PC-3 (cell line): ENCODE results near the gene DGAT2. TPM values are rescaled to one million over a fixed set of nuclear protein-coding genes. Genes with fewer than 3 reads are reported as not detected.
"Not testable (repeated sequence)": the region's sequence is repeated elsewhere in the genome, so short reads cannot be mapped to it uniquely, and the experiment has no call there.

Source experiments
- ATAC-seq: fragments of 200-7000 bp; cut with Tn5 transposase; 2 replicates; pipeline ENCODE4 v1.9.1; 2020; ENCODE audit warnings: mild to moderate bottlenecking, moderate library complexity
- BruUV-seq: library from RNA; stranded (reverse); fragments of 400-500 nt; replicated peaks from 2 replicates; lab custom pipeline; 2021; lab: Mats Ljungman, UMichigan
- CTCF ChIA-PET: fragments of 300-600 bp; sonication (Branson Sonifier 250); formaldehyde crosslinking; loops from one replicate; lab custom pipeline; 2022; ENCODE audit warnings: antibody characterized with exemption; lab: Charles Lee
- POLR2A ChIA-PET: fragments of 300-600 bp; sonication (Branson Sonifier 250); formaldehyde crosslinking; loops from one replicate; lab custom pipeline; 2022; ENCODE audit warnings: antibody characterized with exemption; ENCODE audit not compliant: unreplicated experiment; lab: Charles Lee
- DNase-seq: peaks from one replicate; pipeline ENCODE4 v3.0.0-alpha.2; 2015
- H2AFZ ChIP-seq: fragments of 300-600 bp; sonication (generic); 2 replicates; pipeline ENCODE4 v1.6.0; 2016; ENCODE audit warnings: antibody characterized with exemption, low read length
- H3F3A ChIP-seq: fragments of 300-600 bp; sonication (generic); one replicate; pipeline ENCODE4 v1.6.0; 2017; ENCODE audit warnings: antibody characterized with exemption, low read length, control low read depth, mild to moderate bottlenecking; ENCODE audit not compliant: unreplicated experiment
- H3K27ac ChIP-seq: fragments of 300-600 bp; sonication (generic); 2 replicates; pipeline ENCODE4 v1.5.1; 2016; ENCODE audit warnings: mild to moderate bottlenecking, low read length
- H3K27me3 ChIP-seq: fragments of 300-600 bp; sonication (generic); 2 replicates; pipeline ENCODE4 v1.6.1; 2016; ENCODE audit warnings: low read length, mixed read lengths
- H3K36me3 ChIP-seq: fragments of 300-600 bp; sonication (generic); 2 replicates; pipeline ENCODE4 v1.6.1; 2016; ENCODE audit warnings: low read depth, mixed run types, low read length, mixed read lengths
- H3K4me1 ChIP-seq: fragments of 300-600 bp; sonication (generic); 2 replicates; pipeline ENCODE4 v1.5.1; 2016; ENCODE audit warnings: low read length; ENCODE audit not compliant: insufficient read depth
- H3K4me2 ChIP-seq: fragments of 300-600 bp; sonication (generic); 2 replicates; pipeline ENCODE4 v1.6.0; 2016; ENCODE audit warnings: low read length
- H3K4me3 ChIP-seq: fragments of 300-600 bp; sonication (generic); 2 replicates; pipeline ENCODE4 v1.5.1; 2016; ENCODE audit warnings: mild to moderate bottlenecking, low read length, mixed read lengths
- H3K79me2 ChIP-seq: fragments of 300-600 bp; sonication (generic); 2 replicates; pipeline ENCODE4 v1.6.1; 2017; ENCODE audit warnings: low read length, mixed read lengths
- H3K9ac ChIP-seq: fragments of 300-600 bp; sonication (generic); 2 replicates; pipeline ENCODE4 v1.6.0; 2016; ENCODE audit warnings: mild to moderate bottlenecking, low read length
- H3K9me2 ChIP-seq: fragments of 300-600 bp; sonication (generic); replicated peaks from 2 replicates; pipeline ENCODE4 v1.6.1; 2016; ENCODE audit warnings: mixed run types, low read length, mixed read lengths
- H3K9me3 ChIP-seq: fragments of 300-600 bp; sonication (generic); 2 replicates; pipeline ENCODE4 v1.6.1; 2016; ENCODE audit warnings: low read length, mixed read lengths
- H4K20me1 ChIP-seq: fragments of 300-600 bp; sonication (generic); 2 replicates; pipeline ENCODE4 v1.6.1; 2016; ENCODE audit warnings: low read length, mixed read lengths
- EZH2 ChIP-seq: fragments of 300-600 bp; sonication (generic); IDR thresholded peaks from one replicate; pipeline ENCODE4 v1.6.1; 2017; ENCODE audit warnings: antibody characterized with exemption, mild to moderate bottlenecking, low read length; ENCODE audit not compliant: unreplicated experiment
- EZH2phosphoT487 ChIP-seq: fragments of 300-600 bp; sonication (generic); IDR thresholded peaks from 2 replicates; pipeline ENCODE4 v1.6.1; 2018; ENCODE audit warnings: mild to moderate bottlenecking, antibody characterized with exemption, low read length, borderline replicate concordance
- intact Hi-C: fragments of 100-400 bp; cut with micrococcal nuclease; formaldehyde crosslinking; loops from 2 replicates; pipeline ENCODE4 v1.9.0; 2023
- total RNA-seq: library from RNA; depleted of rRNA; stranded (reverse); fragments of >200 nt; gene quantifications from 2 replicates; pipeline ENCODE4 v1.2.3, GENCODE V29; 2014
- TF ChIP-seq, protein P1 (sequence below): fragments of 300-600 bp; sonication (generic); conservative IDR thresholded peaks from 2 replicates; pipeline ENCODE4 v1.5.1; 2017; ENCODE audit warnings: antibody characterized with exemption, low read depth, mild to moderate bottlenecking, low read length

DGAT2 gene
- total RNA-seq, 1 experiment from 2014 or later: 14.3 TPM

GRCh38 chr11:75745807-75746206 lies 22.8 kb upstream of the DGAT2 start:
- TF ChIP-seq, protein P1, sequence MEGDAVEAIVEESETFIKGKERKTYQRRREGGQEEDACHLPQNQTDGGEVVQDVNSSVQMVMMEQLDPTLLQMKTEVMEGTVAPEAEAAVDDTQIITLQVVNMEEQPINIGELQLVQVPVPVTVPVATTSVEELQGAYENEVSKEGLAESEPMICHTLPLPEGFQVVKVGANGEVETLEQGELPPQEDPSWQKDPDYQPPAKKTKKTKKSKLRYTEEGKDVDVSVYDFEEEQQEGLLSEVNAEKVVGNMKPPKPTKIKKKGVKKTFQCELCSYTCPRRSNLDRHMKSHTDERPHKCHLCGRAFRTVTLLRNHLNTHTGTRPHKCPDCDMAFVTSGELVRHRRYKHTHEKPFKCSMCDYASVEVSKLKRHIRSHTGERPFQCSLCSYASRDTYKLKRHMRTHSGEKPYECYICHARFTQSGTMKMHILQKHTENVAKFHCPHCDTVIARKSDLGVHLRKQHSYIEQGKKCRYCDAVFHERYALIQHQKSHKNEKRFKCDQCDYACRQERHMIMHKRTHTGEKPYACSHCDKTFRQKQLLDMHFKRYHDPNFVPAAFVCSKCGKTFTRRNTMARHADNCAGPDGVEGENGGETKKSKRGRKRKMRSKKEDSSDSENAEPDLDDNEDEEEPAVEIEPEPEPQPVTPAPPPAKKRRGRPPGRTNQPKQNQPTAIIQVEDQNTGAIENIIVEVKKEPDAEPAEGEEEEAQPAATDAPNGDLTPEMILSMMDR: no peak
- TF ChIP-seq EZH2: no peak
- DNase-seq (no peak), ATAC-seq (no peak)
- Histone ChIP-seq H4K20me1 (no peaks in the 10 kb centered on the region), H3K4me3 (no peak overlapping the region), H3K9me2 (no peaks in the 10 kb centered on the region), H3K4me2 (no peak overlapping the region), H3K36me3 (no peaks in the 10 kb centered on the region), H3K27me3 (peaks cover 24% of the 10 kb centered on the region), H3K27ac (no peak overlapping the region), H3K4me1 (no peaks in the 10 kb centered on the region), H3K9ac (no peak overlapping the region), H2AFZ (no peak overlapping the region), H3K9me3 (no peaks in the 10 kb centered on the region), H3F3A (no peaks in the 10 kb centered on the region), H3K79me2 (no peaks in the 10 kb centered on the region)
- ChIA-PET POLR2A (no interaction called here), CTCF (no interaction called here)
- BruUV-seq: no TSS peak
- intact Hi-C loops: no loop called here

- BruUV-seq, intact Hi-C loops, H3K79me2 ChIP-seq, H3F3A ChIP-seq, H3K4me1 ChIP-seq, DNase-seq, ATAC-seq, H3K27ac ChIP-seq, H3K4me3 ChIP-seq, H3K9ac ChIP-seq, H2AFZ ChIP-seq, H3K9me2 ChIP-seq, H3K4me2 ChIP-seq, POLR2A ChIA-PET, H3K36me3 ChIP-seq, H3K9me3 ChIP-seq, CTCF ChIA-PET, H4K20me1 ChIP-seq: not testable (repeated sequence)
- H3K27me3 ChIP-seq: peaks cover 24% of the 10 kb centered on the region
These were observed 19.8 kb upstream of the DGAT2 start for GRCh38 chr11:75748729-75749273.

- CTCF ChIA-PET, ATAC-seq, POLR2A ChIA-PET, DNase-seq, H3K27ac ChIP-seq, H3K9ac ChIP-seq, H4K20me1 ChIP-seq, H3K27me3 ChIP-seq, H3F3A ChIP-seq, H3K9me3 ChIP-seq, BruUV-seq, H3K79me2 ChIP-seq, intact Hi-C loops, H3K4me1 ChIP-seq, H2AFZ ChIP-seq, H3K4me3 ChIP-seq, H3K36me3 ChIP-seq, H3K9me2 ChIP-seq, H3K4me2 ChIP-seq: not testable (repeated sequence)
These were observed 13.6 kb upstream of the DGAT2 start for GRCh38 chr11:75754933-75755332.

GRCh38 chr11:75757651-75758050 lies 10.9 kb upstream of the DGAT2 start:
- Histone ChIP-seq H3K27ac (no peak overlapping the region), H3K9ac (no peak overlapping the region), H3K4me2 (no peak overlapping the region), H3K9me2 (no peaks in the 10 kb centered on the region), H3K27me3 (no peaks in the 10 kb centered on the region), H3K4me1 (peaks cover 20% of the 10 kb centered on the region), H3K79me2 (no peaks in the 10 kb centered on the region), H3K9me3 (no peaks in the 10 kb centered on the region), H3K4me3 (no peak overlapping the region), H4K20me1 (no peaks in the 10 kb centered on the region), H2AFZ (no peak overlapping the region), H3K36me3 (no peaks in the 10 kb centered on the region), H3F3A (no peaks in the 10 kb centered on the region)
- intact Hi-C loops: no loop called here
- DNase-seq: no peak
- BruUV-seq: no TSS peak
- ATAC-seq: no peak
- ChIA-PET CTCF (no interaction called here), POLR2A (no interaction called here)
- no peak for TF ChIP-seq EZH2phosphoT487
- TF ChIP-seq, protein P1: no peak
- no peak for TF ChIP-seq EZH2
